NT2/D1 (cell line): Measurements from ENCODE around the gene GPR149.

Source experiments
- DNase-seq: peaks from one replicate; pipeline ENCODE4 v3.0.0-alpha.2; 2011; ENCODE audit warnings: low read depth, low spot score
- H3K27me3 ChIP-seq: 2 replicates; pipeline ENCODE4 v1.6.0; 2011; ENCODE audit warnings: mild to moderate bottlenecking; ENCODE audit not compliant: insufficient read length, insufficient read depth
- H3K36me3 ChIP-seq: 2 replicates; pipeline ENCODE4 v1.6.1; 2011; ENCODE audit warnings: mild to moderate bottlenecking, low read length, mixed read lengths; ENCODE audit not compliant: insufficient read depth, insufficient read length
- H3K4me1 ChIP-seq: 2 replicates; pipeline ENCODE4 v1.5.1; 2011; ENCODE audit not compliant: insufficient read depth, insufficient read length
- H3K4me3 ChIP-seq: 2 replicates; pipeline ENCODE4 v1.5.1; 2011; ENCODE audit warnings: low read depth; ENCODE audit not compliant: insufficient read length
- H3K9ac ChIP-seq: 2 replicates; pipeline ENCODE4 v1.6.0; 2011; ENCODE audit warnings: low read depth; ENCODE audit not compliant: insufficient read length
- H3K9me3 ChIP-seq: 2 replicates; pipeline ENCODE4 v1.5.1; 2011; ENCODE audit warnings: mild to moderate bottlenecking, low read length; ENCODE audit not compliant: insufficient read depth
- SUZ12 ChIP-seq: IDR thresholded peaks from 2 replicates; pipeline ENCODE4 v1.6.1; 2011; ENCODE audit not compliant: insufficient read length, insufficient read depth; ENCODE audit errors: extremely low read depth
- YY1 ChIP-seq: IDR thresholded peaks from 2 replicates; pipeline ENCODE4 v1.6.1; 2011; ENCODE audit not compliant: insufficient read length, insufficient read depth
- ZNF274 ChIP-seq: IDR thresholded peaks from 2 replicates; pipeline ENCODE4 v1.6.1; 2011; ENCODE audit warnings: mild to moderate bottlenecking, low read depth, low read length

GPR149 gene

DNA sequence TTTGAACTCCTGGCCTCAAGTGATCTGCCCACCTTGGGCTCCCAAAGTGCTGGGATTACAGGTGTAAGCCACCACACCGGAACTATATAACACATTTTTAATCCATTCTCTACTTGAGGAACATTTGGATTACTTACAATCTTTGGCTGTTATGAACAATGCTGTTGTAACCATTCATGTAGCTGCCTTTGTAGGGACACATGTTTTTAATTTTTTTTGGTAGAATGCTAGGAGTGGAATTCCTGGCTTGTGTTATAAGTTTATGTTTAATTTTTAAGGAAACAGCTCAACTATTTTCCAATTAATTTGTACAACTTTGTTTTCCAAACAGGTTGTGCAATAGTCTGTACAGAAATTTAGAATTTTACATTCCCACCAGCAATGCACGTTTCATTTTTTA is 51.7 kb downstream of the GPR149 start:
- no peaks in the 10 kb centered on the region for H3K36me3 ChIP-seq
- H3K27me3 ChIP-seq, result no peaks in the 10 kb centered on the region
- DNase-seq, result no peak
- H3K4me3 ChIP-seq, result no peak overlapping the region
- no peaks in the 10 kb centered on the region for H3K9me3 ChIP-seq
- no peak overlapping the region for H3K9ac ChIP-seq
- H3K4me1 ChIP-seq, result no peaks in the 10 kb centered on the region
- no peak for TF ChIP-seq YY1
- TF ChIP-seq ZNF274, result no peak
- TF ChIP-seq SUZ12, result no peak

DNA sequence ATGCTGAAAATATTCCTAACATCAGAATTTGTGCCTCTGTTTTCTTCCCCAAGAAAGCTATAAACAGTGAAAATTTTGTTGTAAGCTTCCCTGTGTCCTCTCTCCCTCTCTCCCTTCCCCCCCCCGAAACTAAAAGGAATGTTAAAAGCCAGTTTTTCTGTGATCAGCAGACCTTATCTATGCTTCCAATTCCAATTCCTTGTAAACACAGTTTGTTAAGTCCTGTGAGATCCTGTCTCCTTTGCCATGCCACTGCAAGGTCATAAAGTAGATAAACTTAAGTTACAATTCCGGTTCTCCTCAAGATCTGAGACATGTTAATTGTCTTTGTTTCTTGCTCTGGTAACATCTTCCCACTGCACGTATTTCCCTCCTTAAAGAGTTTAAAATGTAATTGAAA is 62.8 kb downstream of the GPR149 start:
- DNase-seq, result no peak
- H3K4me3 ChIP-seq, result no peak overlapping the region
- no peaks in the 10 kb centered on the region for H3K36me3 ChIP-seq
- TF ChIP-seq ZNF274 (no peak), YY1 (no peak), SUZ12 (no peak)
- H3K9me3 ChIP-seq, result peaks cover 18% of the 10 kb centered on the region; the same call in 1 of the 2 replicates
- no peak overlapping the region for H3K9ac ChIP-seq
- H3K4me1 ChIP-seq, result no peaks in the 10 kb centered on the region
- H3K27me3 ChIP-seq, result no peaks in the 10 kb centered on the region

DNA sequence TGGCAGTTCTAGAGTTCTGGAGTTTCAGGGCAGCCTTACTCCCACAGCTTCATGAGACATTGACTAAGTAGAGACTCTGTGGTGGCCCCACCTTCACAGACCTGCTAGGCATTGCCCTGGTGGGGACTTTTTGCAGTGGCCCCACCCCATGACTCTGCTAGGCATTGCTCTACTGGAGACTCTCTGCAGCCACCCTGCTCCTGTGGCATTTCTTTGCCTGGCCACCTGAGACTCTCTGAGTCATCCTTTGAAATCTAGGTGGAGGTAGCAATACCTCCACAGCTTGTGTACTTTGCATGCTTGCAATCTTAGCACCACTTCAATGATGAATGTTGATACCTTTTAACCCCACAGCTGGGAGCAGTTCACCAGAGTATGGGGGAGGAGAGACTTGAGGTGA is 65.1 kb downstream of the GPR149 start:
- no peak overlapping the region for H3K9ac ChIP-seq
- H3K4me1 ChIP-seq, result no peaks in the 10 kb centered on the region
- no peaks in the 10 kb centered on the region for H3K36me3 ChIP-seq
- DNase-seq, result no peak
- H3K27me3 ChIP-seq, result no peaks in the 10 kb centered on the region
- peaks cover 18% of the 10 kb centered on the region; the same call in 1 of the 2 replicates for H3K9me3 ChIP-seq
- H3K4me3 ChIP-seq, result no peak overlapping the region
- TF ChIP-seq YY1 (no peak), ZNF274 (no peak), SUZ12 (no peak)

DNA sequence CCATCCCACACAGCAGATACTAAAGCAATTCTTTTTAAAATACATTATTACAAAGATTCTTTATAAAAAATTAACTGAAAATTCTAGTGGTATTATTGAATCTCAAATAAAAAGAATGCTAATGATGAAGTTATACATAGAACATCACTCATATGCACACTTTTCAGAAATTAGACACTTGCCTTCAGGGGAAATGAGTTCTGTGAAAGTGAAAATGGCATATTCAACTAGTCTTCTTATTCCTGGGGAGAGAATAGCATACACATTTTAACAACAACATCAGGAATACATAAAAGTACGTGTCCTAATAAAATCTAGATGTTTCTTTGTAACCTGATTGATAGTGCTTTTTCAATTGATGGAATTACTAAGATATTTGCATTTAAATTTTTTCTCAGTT is 68.9 kb downstream of the GPR149 start:
- H3K27me3 ChIP-seq, result no peaks in the 10 kb centered on the region
- no peak overlapping the region for H3K9ac ChIP-seq
- H3K9me3 ChIP-seq, result peaks cover 18% of the 10 kb centered on the region; the same call in 1 of the 2 replicates
- no peak overlapping the region for H3K4me3 ChIP-seq
- DNase-seq, result no peak
- no peaks in the 10 kb centered on the region for H3K36me3 ChIP-seq
- H3K4me1 ChIP-seq, result no peaks in the 10 kb centered on the region
- no peak for TF ChIP-seq SUZ12
- no peak for TF ChIP-seq YY1
- TF ChIP-seq ZNF274, result no peak

DNA sequence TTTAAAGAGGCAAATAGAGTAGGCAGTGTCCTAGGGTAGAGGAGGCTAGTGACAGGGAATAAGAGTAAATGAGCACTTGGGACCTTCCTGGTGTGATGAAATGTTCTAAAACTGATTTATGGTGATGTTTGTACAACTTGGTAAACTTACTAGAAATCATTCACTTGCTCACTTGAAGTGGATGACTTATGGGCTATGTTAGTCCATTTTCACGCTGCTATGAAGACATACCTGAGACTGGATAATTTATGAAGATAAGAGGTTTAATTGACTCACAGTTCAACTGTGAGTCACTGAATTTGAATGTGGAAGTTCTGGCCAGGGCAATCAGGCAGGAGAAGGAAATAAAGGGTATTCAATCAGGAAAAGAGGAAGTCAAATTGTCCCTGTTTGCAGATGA is 74.0 kb downstream of the GPR149 start:
- no peak for TF ChIP-seq YY1
- no peak for TF ChIP-seq ZNF274
- TF ChIP-seq SUZ12, result no peak
- H3K9ac ChIP-seq, result no peak overlapping the region
- no peaks in the 10 kb centered on the region for H3K9me3 ChIP-seq
- H3K36me3 ChIP-seq, result no peaks in the 10 kb centered on the region
- H3K4me3 ChIP-seq, result no peak overlapping the region
- H3K4me1 ChIP-seq, result no peaks in the 10 kb centered on the region
- no peaks in the 10 kb centered on the region for H3K27me3 ChIP-seq
- no peak for DNase-seq

DNA sequence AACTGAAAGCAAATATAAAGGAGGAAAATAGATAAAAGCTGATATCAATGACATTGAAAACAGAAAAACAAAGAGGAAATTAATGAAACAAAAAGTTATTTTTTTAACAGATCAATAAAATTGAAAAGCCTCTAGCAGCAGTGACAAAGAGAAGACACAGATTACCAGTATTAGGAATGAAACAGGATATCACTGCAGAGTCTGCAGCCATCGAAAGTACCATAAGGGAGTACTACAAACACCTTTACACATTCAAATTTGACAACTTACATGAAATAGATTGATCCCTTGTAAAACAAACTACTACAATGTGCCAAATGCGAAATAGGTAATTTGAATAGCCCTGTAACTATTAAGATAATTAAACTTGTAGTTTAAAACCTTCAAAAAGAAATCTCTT is 80.8 kb downstream of the GPR149 start:
- Histone ChIP-seq H3K4me1 (no peaks in the 10 kb centered on the region), H3K9ac (no peak overlapping the region), H3K4me3 (no peak overlapping the region), H3K27me3 (no peaks in the 10 kb centered on the region), H3K36me3 (no peaks in the 10 kb centered on the region), H3K9me3 (no peaks in the 10 kb centered on the region)
- TF ChIP-seq ZNF274, result no peak
- no peak for TF ChIP-seq SUZ12
- TF ChIP-seq YY1, result no peak
- DNase-seq, result no peak

DNA sequence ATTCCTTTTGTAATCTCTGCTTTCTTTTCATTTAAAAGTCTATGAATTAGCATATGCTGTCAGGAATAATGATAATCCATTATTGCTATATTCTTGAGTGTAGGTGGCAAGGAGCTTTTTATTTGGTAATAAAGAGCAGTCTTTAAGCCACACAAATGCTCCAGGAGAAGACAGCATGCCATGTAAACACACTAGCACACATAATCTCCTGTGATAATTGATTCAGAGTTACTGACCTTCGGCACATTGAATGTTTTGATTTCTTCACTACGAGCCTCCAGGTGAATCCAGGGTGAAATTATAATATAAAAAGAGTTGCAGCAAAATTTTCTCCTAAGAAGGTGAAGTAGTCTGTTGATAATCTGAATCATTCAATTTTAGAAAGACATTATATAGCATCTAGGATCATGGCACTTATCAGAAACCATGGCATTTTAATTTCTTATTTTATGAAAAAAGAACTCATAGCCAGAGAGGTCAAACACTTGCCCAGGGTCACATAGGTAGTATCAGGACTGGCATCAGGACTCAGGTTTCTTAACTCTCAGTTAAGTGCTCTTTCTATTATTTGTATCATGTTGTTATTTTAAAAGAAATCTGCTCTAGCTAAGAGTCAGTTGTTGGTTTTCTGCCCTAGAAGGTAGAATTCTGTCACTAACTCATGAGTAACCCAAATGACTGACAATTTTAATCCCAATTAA is 84.4 kb downstream of the GPR149 start:
- Histone ChIP-seq H3K27me3 (no peaks in the 10 kb centered on the region), H3K4me1 (no peaks in the 10 kb centered on the region), H3K36me3 (no peaks in the 10 kb centered on the region), H3K9me3 (no peaks in the 10 kb centered on the region), H3K4me3 (no peak overlapping the region), H3K9ac (no peak overlapping the region)
- DNase-seq, result no peak
- no peak for TF ChIP-seq YY1
- no peak for TF ChIP-seq ZNF274
- TF ChIP-seq SUZ12, result no peak
